MCF 10A (cell line): ENCODE data around the gene AUH. TPM values are rescaled to one million over a fixed set of nuclear protein-coding genes. Genes with fewer than 3 reads are reported as not detected.

Experiments used
- BruUV-seq: library from RNA; stranded (reverse); fragments of 400-500 nt; replicated peaks from 2 replicates; lab custom pipeline; 2021; lab: Mats Ljungman, UMichigan
- CTCF ChIA-PET: fragments of 300-600 bp; sonication (Branson Sonifier 250); formaldehyde crosslinking; extraction: SDS; loops from one replicate; lab custom pipeline; 2021; ENCODE audit warnings: antibody characterized with exemption, inconsistent platforms; lab: Yijun Ruan, JAX
- POLR2A ChIA-PET: fragments of 300-600, 350-650 bp; sonication (Branson Sonifier 250); formaldehyde crosslinking; extraction: SDS; loops from one replicate; lab custom pipeline; 2020; ENCODE audit warnings: antibody characterized with exemption, inconsistent platforms; lab: Yijun Ruan, JAX
- DNase-seq: peaks from one replicate; pipeline ENCODE4 v3.0.0-alpha.2; 2018; ENCODE audit not compliant: unreplicated experiment
- H3K27ac Mint-ChIP-seq: one replicate; pipeline ENCODE4 v1.8.0; 2022; ENCODE audit warnings: mild to moderate bottlenecking, low read depth, mixed read lengths; ENCODE audit not compliant: unreplicated experiment
- H3K27me3 Mint-ChIP-seq: one replicate; pipeline ENCODE4 v1.8.0; 2022; ENCODE audit warnings: mixed read lengths; ENCODE audit not compliant: insufficient read depth, unreplicated experiment
- H3K36me3 Mint-ChIP-seq: one replicate; pipeline ENCODE4 v1.8.0; 2022; ENCODE audit warnings: mild to moderate bottlenecking, moderate library complexity, mixed read lengths; ENCODE audit not compliant: insufficient read depth, unreplicated experiment
- H3K4me1 Mint-ChIP-seq: one replicate; pipeline ENCODE4 v1.8.0; 2022; ENCODE audit warnings: mixed read lengths; ENCODE audit not compliant: insufficient read depth, unreplicated experiment
- H3K4me3 Mint-ChIP-seq: one replicate; pipeline ENCODE4 v1.8.0; 2022; ENCODE audit warnings: mild to moderate bottlenecking, moderate library complexity, mixed read lengths; ENCODE audit not compliant: unreplicated experiment
- H3K9me3 Mint-ChIP-seq: one replicate; pipeline ENCODE4 v1.8.0; 2022; ENCODE audit warnings: mixed read lengths; ENCODE audit not compliant: unreplicated experiment
- CTCF ChIP-seq: fragments of 200-600 bp; IDR thresholded peaks from one replicate; pipeline ENCODE4 v1.8.0; 2022; ENCODE audit warnings: antibody characterized with exemption, mild to moderate bottlenecking; ENCODE audit not compliant: unreplicated experiment
- intact Hi-C: fragments of 100-400 bp; cut with micrococcal nuclease; formaldehyde crosslinking; loops from 2 replicates; pipeline ENCODE4 v1.14.1; 2022
- total RNA-seq: library from RNA; stranded (reverse); gene quantifications from 2 replicates; pipeline ENCODE4 v1.2.3, GENCODE V29; 2022

Gene AUH
- total RNA-seq, 1 experiment from 2014 or later: 20.9 TPM

GRCh38 chr9:91214086-91214485, 147.6 kb downstream of the AUH start:
- Mint-ChIP-seq H3K9me3 (no peaks in the 10 kb centered on the region), H3K4me3 (no peak overlapping the region), H3K36me3 (peaks cover 18% of the 10 kb centered on the region), H3K27me3 (no peaks in the 10 kb centered on the region), H3K4me1 (peaks cover 6% of the 10 kb centered on the region), H3K27ac (no peak overlapping the region)
- ChIA-PET CTCF (no interaction called here), POLR2A (no interaction called here)
- no peak for DNase-seq
- TF ChIP-seq CTCF: no peak
- BruUV-seq: no TSS peak
- intact Hi-C loops: no loop called here

GRCh38 chr9:91212596-91213243, 149.0 kb downstream of the AUH start:
- Mint-ChIP-seq H3K27ac (no peak overlapping the region), H3K4me1 (peaks cover 18% of the 10 kb centered on the region), H3K36me3 (peaks cover 6% of the 10 kb centered on the region), H3K9me3 (no peaks in the 10 kb centered on the region), H3K4me3 (no peak overlapping the region), H3K27me3 (no peaks in the 10 kb centered on the region)
- CTCF ChIA-PET: interaction anchor here (0.5 kb wide), 1 partner anchor 1637 kb away, joined by 3 read pairs; no protein-coding TSS in a partner anchor
- TF ChIP-seq CTCF: no peak
- intact Hi-C loops: no loop called here
- no peak for DNase-seq
- no TSS peak for BruUV-seq
- POLR2A ChIA-PET: interaction anchor here (1.5 kb wide), 1 partner anchor 15 kb away, joined by 3 read pairs; no protein-coding TSS in a partner anchor

- BruUV-seq: no TSS peak
- POLR2A ChIA-PET: interaction anchor here (0.8 to 1.5 kb wide), 2 partner anchors 14 to 99 kb away, joined by 3 to 5 read pairs; no protein-coding TSS in a partner anchor
- H3K27ac Mint-ChIP-seq: no peak overlapping the region
- H3K4me1 Mint-ChIP-seq: peaks cover 24% of the 10 kb centered on the region
- H3K36me3 Mint-ChIP-seq: no peaks in the 10 kb centered on the region
- TF ChIP-seq CTCF: no peak
- no peaks in the 10 kb centered on the region for H3K9me3 Mint-ChIP-seq
- H3K4me3 Mint-ChIP-seq: no peak overlapping the region
- intact Hi-C loops: no loop called here
- H3K27me3 Mint-ChIP-seq: no peaks in the 10 kb centered on the region
- CTCF ChIA-PET: no interaction called here
- DNase-seq: no peak
These were observed 149.8 kb downstream of the AUH start for GRCh38 chr9:91211919-91212318.

- Mint-ChIP-seq H3K4me1 (peaks cover 24% of the 10 kb centered on the region), H3K27me3 (no peaks in the 10 kb centered on the region), H3K4me3 (no peak overlapping the region), H3K36me3 (no peaks in the 10 kb centered on the region), H3K27ac (no peak overlapping the region), H3K9me3 (no peaks in the 10 kb centered on the region)
- ChIA-PET POLR2A (interaction anchor here (0.8 to 1.5 kb wide), 2 partner anchors 13 to 99 kb away, joined by 3 to 5 read pairs; no protein-coding TSS in a partner anchor), CTCF (no interaction called here)
- BruUV-seq: no TSS peak
- TF ChIP-seq CTCF: no peak
- DNase-seq: no peak
- intact Hi-C loops: no loop called here
These were observed 150.3 kb downstream of the AUH start for GRCh38 chr9:91211414-91211813.
